H1 (cell line): Measurements from ENCODE around the gene TSHB. TPM values are rescaled to one million over a fixed set of nuclear protein-coding genes. Genes with fewer than 3 reads are reported as not detected.

Source experiments
- CTCF ChIA-PET: fragments of 300-600 bp; sonication (Branson Sonifier 250); formaldehyde crosslinking; loops from one replicate; lab custom pipeline; 2021; ENCODE audit not compliant: partially characterized antibody; lab: Charles Lee
- POLR2A ChIA-PET: fragments of 300-600 bp; sonication (Branson Sonifier 250); formaldehyde crosslinking; loops from one replicate; lab custom pipeline; 2021; ENCODE audit warnings: inconsistent platforms; ENCODE audit not compliant: partially characterized antibody; lab: Charles Lee
- DNase-seq, 2 experiments: peaks; one replicate each; pipeline versions ENCODE4 v3.0.0 to v3.0.0-alpha.2; 2010 to 2022; ENCODE audit warnings: low spot score in 2 of 2, low read depth in 1 of 2, mixed read lengths in 1 of 2
- FAIRE-seq: peaks from 2 replicates; lab custom pipeline; 2011; peaks lifted over from hg19 to GRCh38; lab: Jason Lieb, UNC
- H2AFZ ChIP-seq: 2 replicates; pipeline ENCODE4 v1.8.1; 2012; ENCODE audit warnings: low read length, inconsistent platforms
- H2AK5ac ChIP-seq: 2 replicates; pipeline ENCODE4 v1.6.1; 2013; ENCODE audit warnings: low read depth, low read length
- H2BK120ac ChIP-seq: replicated peaks from 2 replicates; pipeline ENCODE3; 2013; ENCODE audit warnings: low read depth, low read length, inconsistent platforms
- H2BK12ac ChIP-seq: 2 replicates; pipeline ENCODE4 v1.6.1; 2013; ENCODE audit warnings: low read depth, low read length
- H2BK15ac ChIP-seq: 2 replicates; pipeline ENCODE4 v1.6.1; 2013; ENCODE audit warnings: low read length
- H2BK20ac ChIP-seq: 2 replicates; pipeline ENCODE4 v1.6.1; 2013; ENCODE audit warnings: low read length
- H2BK5ac ChIP-seq: 2 replicates; pipeline ENCODE4 v1.6.1; 2013; ENCODE audit warnings: low read depth, low read length
- H3K14ac ChIP-seq: 2 replicates; pipeline ENCODE4 v1.6.1; 2013; ENCODE audit warnings: inconsistent platforms; ENCODE audit not compliant: insufficient read length
- H3K18ac ChIP-seq: 2 replicates; pipeline ENCODE4 v1.6.1; 2013; ENCODE audit warnings: low read length; ENCODE audit errors: extremely low read depth
- H3K23ac ChIP-seq: 2 replicates; pipeline ENCODE4 v1.6.1; 2013; ENCODE audit warnings: inconsistent platforms; ENCODE audit not compliant: insufficient read length
- H3K23me2 ChIP-seq: 2 replicates; pipeline ENCODE4 v1.6.1; 2013; ENCODE audit warnings: low read depth, low read length
- H3K27ac ChIP-seq: 2 replicates; pipeline ENCODE4 v1.6.1; 2011; ENCODE audit warnings: low read depth, low read length, inconsistent platforms
- H3K27me3 ChIP-seq, 4 experiments: replicated peaks in 1 of 4; 1 replicate in 1 of 4; 2 replicates in 3 of 4; pipeline versions ENCODE4 v1.6.1 to v1.8.1; 2011 to 2013; ENCODE audit warnings: low read length in 3 of 4, mild to moderate bottlenecking in 3 of 4, inconsistent platforms in 2 of 4, mixed read lengths in 2 of 4, moderate library complexity in 1 of 4; ENCODE audit not compliant: control insufficient read depth in 3 of 4, insufficient read depth in 3 of 4; ENCODE audit errors: extremely low read depth in 1 of 4
- H3K36me3 ChIP-seq, 4 experiments: 2 replicates each; pipeline versions ENCODE4 v1.6.1 to v1.8.1; 2011 to 2013; ENCODE audit warnings: mild to moderate bottlenecking in 4 of 4, low read length in 3 of 4, moderate library complexity in 2 of 4, control low read depth in 1 of 4, inconsistent platforms in 1 of 4; ENCODE audit not compliant: insufficient read depth in 4 of 4, control insufficient read depth in 2 of 4
- H3K4ac ChIP-seq: replicated peaks from 2 replicates; pipeline ENCODE3; 2013; ENCODE audit warnings: low read length, low read depth, mixed read lengths, inconsistent platforms; ENCODE audit not compliant: insufficient read length
- H3K4me1 ChIP-seq, 4 experiments: replicated peaks in 1 of 4; 1 replicate in 1 of 4; 2 replicates in 3 of 4; pipeline versions ENCODE4 v1.6.1 to v1.8.1; 2011 to 2013; ENCODE audit warnings: low read length in 3 of 4, inconsistent platforms in 2 of 4, mixed read lengths in 1 of 4; ENCODE audit not compliant: insufficient read depth in 4 of 4, control insufficient read depth in 3 of 4
- H3K4me2 ChIP-seq, 2 experiments: 2 replicates each; pipeline versions ENCODE4 v1.6.1 to v1.8.1; 2011 to 2013; ENCODE audit warnings: low read depth in 2 of 2, low read length in 2 of 2, control low read depth in 1 of 2, inconsistent platforms in 1 of 2, mild to moderate bottlenecking in 1 of 2; ENCODE audit not compliant: insufficient read depth in 1 of 2
- H3K4me3 ChIP-seq, 4 experiments: fragments of 200-600, 300-600 bp in 1 of 4; sonication (generic), shearing (Covaris generic), sonication (Bioruptor Twin) in 1 of 4; 2 replicates each; pipeline versions ENCODE4 v1.5.1 to v1.8.1; 2011 to 2016; ENCODE audit warnings: low read length in 4 of 4, low read depth in 3 of 4, control low read depth in 2 of 4, inconsistent platforms in 2 of 4, mild to moderate bottlenecking in 2 of 4, mixed read lengths in 1 of 4, moderate library complexity in 1 of 4; ENCODE audit not compliant: insufficient read depth in 2 of 4; ENCODE audit errors: extremely low read depth in 1 of 4
- H3K56ac ChIP-seq: replicated peaks from 2 replicates; pipeline ENCODE3; 2013; ENCODE audit warnings: low read depth, mild to moderate bottlenecking, mixed read lengths, low read length, inconsistent platforms; ENCODE audit not compliant: insufficient read length
- H3K79me1 ChIP-seq: 2 replicates; pipeline ENCODE4 v1.6.1; 2013; ENCODE audit warnings: low read depth, low read length, control low read depth
- H3K79me2 ChIP-seq, 2 experiments: 2 replicates each; pipeline versions ENCODE4 v1.6.1 to v1.8.1; 2012 to 2013; ENCODE audit warnings: low read length in 2 of 2, mild to moderate bottlenecking in 2 of 2, inconsistent platforms in 1 of 2; ENCODE audit not compliant: insufficient read depth in 2 of 2, control insufficient read depth in 1 of 2
- H3K9ac ChIP-seq, 4 experiments: replicated peaks in 1 of 4; 1 replicate in 1 of 4; 2 replicates in 3 of 4; pipeline versions ENCODE4 v1.6.1 to v1.8.1; 2011 to 2013; ENCODE audit warnings: low read depth in 3 of 4, low read length in 3 of 4, control low read depth in 2 of 4, mild to moderate bottlenecking in 2 of 4, moderate library complexity in 2 of 4, inconsistent platforms in 1 of 4; ENCODE audit errors: extremely low read depth in 1 of 4
- H3K9me3 ChIP-seq, 2 experiments: 2 replicates each; pipeline versions ENCODE4 v1.6.1 to v1.8.1; 2012 to 2013; ENCODE audit warnings: mild to moderate bottlenecking in 2 of 2, moderate library complexity in 2 of 2, control low read depth in 1 of 2, inconsistent platforms in 1 of 2, low read depth in 1 of 2, low read length in 1 of 2, mixed read lengths in 1 of 2; ENCODE audit not compliant: insufficient read depth in 2 of 2
- H4K20me1 ChIP-seq, 2 experiments: replicated peaks in 1 of 2; 2 replicates each; pipeline versions ENCODE3 to v1.8.1; 2011 to 2013; ENCODE audit warnings: inconsistent platforms in 2 of 2, low read length in 2 of 2, mild to moderate bottlenecking in 1 of 2; ENCODE audit not compliant: insufficient read depth in 2 of 2, control insufficient read depth in 1 of 2
- H4K5ac ChIP-seq: 2 replicates; pipeline ENCODE4 v1.6.1; 2013; ENCODE audit warnings: low read length, low read depth, mixed read lengths, inconsistent platforms; ENCODE audit not compliant: insufficient read length
- H4K8ac ChIP-seq: 2 replicates; pipeline ENCODE4 v1.8.0; 2013; ENCODE audit warnings: mild to moderate bottlenecking, moderate library complexity, low read length, inconsistent platforms; ENCODE audit not compliant: insufficient read depth; ENCODE audit errors: extremely low read depth
- H4K91ac ChIP-seq: replicated peaks from 2 replicates; pipeline ENCODE3; 2013; ENCODE audit warnings: low read length, mixed read lengths, inconsistent platforms; ENCODE audit not compliant: insufficient read length
- BACH1 ChIP-seq: IDR thresholded peaks from 2 replicates; pipeline ENCODE4 v1.6.1; 2012; ENCODE audit warnings: low read length, improper control_type of control experiment
- BCL11A ChIP-seq, 2 experiments: IDR thresholded peaks; one replicate each; pipeline ENCODE4 v1.6.1; 2011; ENCODE audit warnings: low read depth in 2 of 2, low read length in 2 of 2, mild to moderate bottlenecking in 2 of 2
- CBX5 ChIP-seq: fragments of 300-800, 300-1000 bp; sonication (generic); IDR thresholded peaks from 2 replicates; pipeline ENCODE4 v1.7.1; 2016; ENCODE audit warnings: antibody characterized with exemption, low read length, low read depth
- CHD1 ChIP-seq: IDR thresholded peaks from 2 replicates; pipeline ENCODE4 v1.6.1; 2012; ENCODE audit warnings: low read depth, low read length, improper control_type of control experiment
- CREB1 ChIP-seq: IDR thresholded peaks from 2 replicates; pipeline ENCODE4 v1.6.1; 2012; ENCODE audit warnings: inconsistent platforms
- FOSL1 ChIP-seq: IDR thresholded peaks from 2 replicates; pipeline ENCODE4 v1.6.1; 2011; ENCODE audit warnings: mild to moderate bottlenecking, low read depth, low read length, moderate library complexity; ENCODE audit not compliant: insufficient read depth
- HDAC2 ChIP-seq, 2 experiments: fragments of 300-600 bp in 1 of 2; sonication (generic) in 1 of 2; IDR thresholded peaks; 2 replicates each; pipeline ENCODE4 v1.6.1; 2011 to 2012; ENCODE audit warnings: low read depth in 2 of 2, low read length in 2 of 2, mild to moderate bottlenecking in 2 of 2, moderate library complexity in 2 of 2, borderline replicate concordance in 1 of 2, inconsistent platforms in 1 of 2
- KDM1A ChIP-seq: fragments of 200-600, 300-600 bp; sonication (generic); IDR thresholded peaks from 2 replicates; pipeline ENCODE4 v1.7.1; 2016; ENCODE audit warnings: mild to moderate bottlenecking, low read length, borderline replicate concordance
- KDM4A ChIP-seq: IDR thresholded peaks from one replicate; pipeline ENCODE4 v1.7.1; 2012; ENCODE audit warnings: low read depth, mild to moderate bottlenecking, moderate library complexity, low read length, inconsistent platforms; ENCODE audit not compliant: severe bottlenecking
- KDM5A ChIP-seq: fragments of 200-600 bp; IDR thresholded peaks from 2 replicates; pipeline ENCODE4 v1.7.1; 2012; ENCODE audit warnings: mild to moderate bottlenecking, low read length, inconsistent platforms, mixed read lengths
- POU5F1 ChIP-seq: IDR thresholded peaks from 2 replicates; pipeline ENCODE4 v1.6.1; 2011; ENCODE audit warnings: low read depth, mild to moderate bottlenecking, low read length, moderate library complexity
- SIRT6 ChIP-seq: IDR thresholded peaks from one replicate; pipeline ENCODE4 v1.7.1; 2012; ENCODE audit warnings: low read length, inconsistent platforms
- SP4 ChIP-seq: IDR thresholded peaks from 2 replicates; pipeline ENCODE4 v1.6.1; 2012; ENCODE audit warnings: low read length, inconsistent platforms
- USF2 ChIP-seq: IDR thresholded peaks from 2 replicates; pipeline ENCODE4 v1.6.1; 2011; ENCODE audit warnings: low read length, improper control_type of control experiment
- WGBS, 2 experiments: shearing (Covaris generic) in 1 of 2; methylation state at CpG; one replicate each; pipeline versions ENCODE4 v1.1.6 to v1.1.7; 2013 to 2015; ENCODE audit warnings: low lambda C conversion rate in 2 of 2, mixed read lengths in 2 of 2, inconsistent platforms in 1 of 2, low coverage in 1 of 2, missing lambda C conversion rate in 1 of 2; ENCODE audit not compliant: insufficient replicate concordance in 2 of 2, insufficient coverage in 1 of 2, insufficient read length in 1 of 2; ENCODE audit errors: extremely low coverage in 1 of 2, missing lambda C conversion rate in 1 of 2; 5-methylcytosine and 5-hydroxymethylcytosine counted together
- polyA plus RNA-seq, 7 experiments: library from polyadenylated mRNA; depleted of rRNA in 3 of 7; stranded (reverse) in 5 of 7; unstranded in 2 of 7; fragments of >200 nt in 5 of 7; fragments of 200-250 nt in 2 of 7; gene quantifications; 1 replicate in 5 of 7; 2 replicates in 1 of 7; 4 replicates in 1 of 7; pipeline versions ENCODE4 v1.2.1 to v1.2.3, GENCODE V29; 2011 to 2013; ENCODE audit warnings: missing spikeins in 2 of 7, mixed read lengths in 2 of 7
- total RNA-seq: library from RNA; stranded (reverse); fragmentation: NEBNext Ultra II Directional; extraction: Animal tissue kit (Norgen Biotek cat#: 25700); gene quantifications from 2 replicates; pipeline ENCODE4 v1.2.1, GENCODE V29; 2021

Gene TSHB
- total and polyA plus RNA-seq, 2 of the 8 experiments (the other 6 are each of a cell fraction or from before 2014, with no cell fraction given): not detected

GRCh38 chr1:115065021-115065420 lies 35.4 kb downstream of the TSHB start:
- WGBS, 2 experiments: 97% methylated on average over 6 of the region's 6 CpGs; no CpG with 5 or more reads in 1 of the 2 experiments
- no peak for DNase-seq
- no peak overlapping the region for H4K5ac ChIP-seq
- H3K9me3 ChIP-seq: no peaks in the 10 kb centered on the region
- H4K20me1 ChIP-seq: no peaks in the 10 kb centered on the region
- H3K4me1 ChIP-seq: no peaks in the 10 kb centered on the region; a peak in 1 of 7 replicates
- H3K4ac ChIP-seq: no peak overlapping the region
- H2BK12ac ChIP-seq: no peak overlapping the region
- no peak overlapping the region for H2BK120ac ChIP-seq
- H4K91ac ChIP-seq: no peak overlapping the region
- H3K36me3 ChIP-seq: no peaks in the 10 kb centered on the region
- ChIA-PET POLR2A (interaction anchor here (0.9 to 1.1 kb wide), 2 partner anchors 25 to 34 kb away, joined by 3 to 4 read pairs; no protein-coding TSS in a partner anchor), CTCF (interaction anchor here (0.6 to 2.7 kb wide), 9 partner anchors 8 to 47 kb away, joined by 3 to 27 read pairs (median 4); no protein-coding TSS in a partner anchor)
- H3K79me2 ChIP-seq: no peaks in the 10 kb centered on the region
- no peak overlapping the region for H3K18ac ChIP-seq
- no peaks in the 10 kb centered on the region for H3K79me1 ChIP-seq
- H2BK5ac ChIP-seq: no peak overlapping the region
- no peak overlapping the region for H3K14ac ChIP-seq
- H3K23me2 ChIP-seq: no peaks in the 10 kb centered on the region
- no peak overlapping the region for H3K9ac ChIP-seq
- FAIRE-seq: no peak
- no peak overlapping the region for H2BK15ac ChIP-seq
- no peak overlapping the region for H2AFZ ChIP-seq
- no peak overlapping the region for H3K27ac ChIP-seq
- no peak overlapping the region for H2AK5ac ChIP-seq
- H3K56ac ChIP-seq: no peak overlapping the region
- H3K4me3 ChIP-seq: no peak overlapping the region
- TF ChIP-seq BCL11A (IDR thresholded peaks at IDR 0.05; ENCODE audit: low read depth in 2 of 2, low read length in 2 of 2) (no peak), SIRT6 (no peak), CBX5 (no peak), USF2 (no peak), BACH1 (no peak), KDM1A (no peak), CREB1 (no peak), FOSL1 (no peak), HDAC2 (IDR thresholded peaks at IDR 0.05; ENCODE audit: borderline replicate concordance in 1 of 2, low read depth in 2 of 2, low read length in 2 of 2) (no peak), KDM4A (no peak), SP4 (no peak), POU5F1 (no peak), CHD1 (no peak), KDM5A (no peak)
- H2BK20ac ChIP-seq: no peak overlapping the region
- H3K27me3 ChIP-seq: no peaks in the 10 kb centered on the region
- H3K4me2 ChIP-seq: no peak overlapping the region
- no peak overlapping the region for H4K8ac ChIP-seq
- no peak overlapping the region for H3K23ac ChIP-seq
